ENCODE data around the gene VPREB1.

The VPREB1 gene, protein sequence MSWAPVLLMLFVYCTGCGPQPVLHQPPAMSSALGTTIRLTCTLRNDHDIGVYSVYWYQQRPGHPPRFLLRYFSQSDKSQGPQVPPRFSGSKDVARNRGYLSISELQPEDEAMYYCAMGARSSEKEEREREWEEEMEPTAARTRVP

DNA sequence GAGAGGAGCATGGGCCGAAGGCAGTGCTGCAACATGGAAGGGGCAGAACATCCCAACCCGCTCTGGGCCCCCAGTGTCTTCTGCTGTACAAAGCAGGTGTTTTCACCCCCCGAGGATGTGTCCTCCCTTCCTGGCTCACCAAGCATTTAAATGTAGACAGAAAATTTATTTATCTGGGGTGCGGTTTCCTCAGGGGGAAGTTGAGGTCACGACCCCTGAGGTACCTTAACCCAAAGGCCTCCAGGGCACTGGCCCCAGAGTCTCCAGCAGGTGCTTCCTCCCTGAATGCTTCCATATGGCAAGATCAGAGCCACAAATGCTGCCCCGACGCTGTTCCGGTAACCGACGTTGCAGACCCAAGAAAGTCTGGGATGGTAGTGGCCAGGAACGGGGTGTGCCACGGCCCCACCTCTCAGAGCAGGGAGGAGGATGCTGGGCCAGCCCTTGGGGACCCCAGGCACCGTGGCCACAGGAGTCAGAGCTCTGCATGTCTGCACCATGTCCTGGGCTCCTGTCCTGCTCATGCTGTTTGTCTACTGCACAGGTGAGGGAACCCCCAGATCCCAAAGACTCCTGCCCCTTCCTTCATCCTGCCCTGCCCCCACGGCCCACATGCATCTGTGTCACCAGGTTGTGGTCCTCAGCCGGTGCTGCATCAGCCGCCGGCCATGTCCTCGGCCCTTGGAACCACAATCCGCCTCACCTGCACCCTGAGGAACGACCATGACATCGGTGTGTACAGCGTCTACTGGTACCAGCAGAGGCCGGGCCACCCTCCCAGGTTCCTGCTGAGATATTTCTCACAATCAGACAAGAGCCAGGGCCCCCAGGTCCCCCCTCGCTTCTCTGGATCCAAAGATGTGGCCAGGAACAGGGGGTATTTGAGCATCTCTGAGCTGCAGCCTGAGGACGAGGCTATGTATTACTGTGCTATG lies at the start of gene VPREB1:
VPREB1 (plus strand) TSS at position 471 of the 935 bp plus-strand sequence; CDS start at position 499, 28 bp downstream.
- DNase-seq: no peak
- Mint-ChIP-seq H3K27ac (no peak within 1 kb of the TSS), H3K9me3 (no peaks in the 10 kb centered on the region), H3K27me3 (peaks cover 15% of the 10 kb centered on the region), H3K4me3 (no peak within 1 kb of the TSS), H3K36me3 (ENCODE audit: low read depth) (no peaks in the 10 kb centered on the region), H3K4me1 (ENCODE audit: low read depth) (peaks cover 12% of the 10 kb centered on the region)

DNA sequence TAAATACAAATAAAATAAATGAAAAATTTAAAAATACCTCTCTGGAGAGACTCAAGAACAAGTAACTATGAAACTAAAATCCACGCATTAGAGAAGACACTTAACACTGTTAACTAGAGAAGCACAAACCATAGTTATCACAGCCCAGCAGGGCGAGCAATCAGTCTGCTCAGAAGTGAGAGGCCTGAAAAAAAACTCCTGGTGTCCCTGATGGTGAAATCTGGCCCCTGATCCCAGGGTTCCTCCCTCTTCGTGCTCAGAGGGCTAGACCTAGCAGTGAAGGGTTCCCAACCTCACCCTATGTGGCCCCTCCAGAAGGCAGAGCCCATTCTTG lies 49.7 kb upstream of the VPREB1 start:
- Mint-ChIP-seq H3K36me3 (ENCODE audit: low read depth) (no peaks in the 10 kb centered on the region), H3K9me3 (no peaks in the 10 kb centered on the region), H3K4me3 (no peak overlapping the region), H3K27me3 (peaks cover 34% of the 10 kb centered on the region), H3K4me1 (ENCODE audit: low read depth) (no peaks in the 10 kb centered on the region), H3K27ac (no peak overlapping the region)
- DNase-seq: no peak

DNA sequence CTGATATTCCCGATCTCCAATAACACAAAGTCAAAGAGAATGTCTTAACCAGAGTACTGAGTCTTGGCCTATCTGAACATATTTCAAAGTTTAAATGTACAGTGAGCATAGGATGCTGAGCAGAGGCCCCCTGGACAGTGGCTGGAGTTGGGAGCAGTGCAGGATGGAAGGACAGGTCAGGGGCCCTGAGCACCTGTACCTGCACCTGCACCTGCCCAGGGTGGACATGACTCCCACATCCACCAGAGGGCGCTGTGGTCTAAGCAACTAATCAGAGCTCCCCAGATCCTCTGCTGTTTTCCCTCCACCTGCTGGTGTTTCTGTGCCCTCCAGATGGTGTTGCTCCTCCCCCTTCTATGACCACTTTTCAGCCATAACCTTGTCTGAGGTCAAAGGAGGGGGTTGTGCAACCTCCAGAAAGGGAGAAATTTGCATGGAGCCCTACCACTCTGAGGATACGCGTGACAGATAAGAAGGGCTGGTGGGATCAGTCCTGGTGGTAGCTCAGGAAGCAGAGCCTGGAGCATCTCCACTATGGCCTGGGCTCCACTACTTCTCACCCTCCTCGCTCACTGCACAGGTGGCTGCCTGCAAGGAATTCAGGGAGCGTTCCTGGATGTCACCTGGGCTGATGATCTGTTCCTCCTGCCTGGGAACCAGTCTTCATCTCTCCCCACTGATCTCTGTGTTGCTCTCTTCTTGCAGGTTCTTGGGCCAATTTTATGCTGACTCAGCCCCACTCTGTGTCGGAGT lies 49.1 kb upstream of the VPREB1 start:
- Mint-ChIP-seq H3K4me1 (ENCODE audit: low read depth) (no peaks in the 10 kb centered on the region), H3K36me3 (ENCODE audit: low read depth) (no peaks in the 10 kb centered on the region), H3K9me3 (no peaks in the 10 kb centered on the region), H3K27me3 (peaks cover 29% of the 10 kb centered on the region), H3K27ac (no peak overlapping the region), H3K4me3 (no peak overlapping the region)
- peak; percentile 82 for DNase-seq

DNA sequence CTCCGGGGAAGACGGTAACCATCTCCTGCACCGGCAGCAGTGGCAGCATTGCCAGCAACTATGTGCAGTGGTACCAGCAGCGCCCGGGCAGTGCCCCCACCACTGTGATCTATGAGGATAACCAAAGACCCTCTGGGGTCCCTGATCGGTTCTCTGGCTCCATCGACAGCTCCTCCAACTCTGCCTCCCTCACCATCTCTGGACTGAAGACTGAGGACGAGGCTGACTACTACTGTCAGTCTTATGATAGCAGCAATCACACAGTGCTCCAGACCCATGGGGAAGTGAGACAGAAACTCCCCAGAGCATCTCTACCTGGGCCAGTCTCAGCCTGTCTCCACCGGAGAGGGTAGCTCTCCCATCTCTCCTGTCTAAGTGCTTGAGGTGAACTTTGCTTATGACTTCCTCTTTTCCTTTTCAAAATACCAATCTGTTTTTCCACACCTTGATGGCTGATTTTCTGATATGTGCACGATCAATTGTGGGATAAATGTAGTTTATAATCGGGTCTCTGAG lies 48.5 kb upstream of the VPREB1 start:
- Mint-ChIP-seq H3K27me3 (peaks cover 22% of the 10 kb centered on the region), H3K4me3 (no peak overlapping the region), H3K27ac (no peak overlapping the region), H3K4me1 (ENCODE audit: low read depth) (no peaks in the 10 kb centered on the region), H3K36me3 (ENCODE audit: low read depth) (no peaks in the 10 kb centered on the region), H3K9me3 (no peaks in the 10 kb centered on the region)
- no peak for DNase-seq

DNA sequence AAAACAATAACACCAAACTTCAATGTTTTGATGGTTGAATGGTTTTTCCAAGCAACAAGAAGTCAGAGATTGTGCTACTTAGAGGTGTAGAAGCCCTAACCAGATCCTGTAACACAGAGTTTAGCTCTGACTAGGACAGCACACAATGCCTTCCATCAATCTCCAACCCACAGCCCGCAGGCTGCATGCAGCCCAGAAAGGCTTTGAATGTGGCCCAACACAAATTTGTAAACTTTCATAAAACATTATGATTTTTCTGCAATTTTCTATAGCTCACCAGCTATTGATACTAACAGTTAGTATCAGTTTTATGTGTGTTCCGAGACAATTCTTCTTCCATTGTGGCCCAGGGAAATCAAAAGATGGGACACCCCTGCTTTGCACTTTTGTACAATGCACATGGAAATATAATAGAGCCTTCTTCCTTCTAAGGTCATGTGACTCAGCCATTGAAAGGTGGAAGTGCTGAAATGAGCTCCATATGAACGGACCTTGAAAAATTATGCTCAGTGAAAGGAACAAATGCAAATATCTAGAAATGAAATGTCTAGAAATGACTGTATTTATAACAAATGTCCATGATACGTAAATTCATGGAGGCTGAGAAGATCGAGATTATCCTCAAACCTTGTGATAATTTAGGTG lies 47.6 kb upstream of the VPREB1 start:
- Mint-ChIP-seq H3K36me3 (ENCODE audit: low read depth) (no peaks in the 10 kb centered on the region), H3K27me3 (peaks cover 21% of the 10 kb centered on the region), H3K27ac (no peak overlapping the region), H3K9me3 (no peaks in the 10 kb centered on the region), H3K4me3 (no peak overlapping the region), H3K4me1 (ENCODE audit: low read depth) (no peaks in the 10 kb centered on the region)
- DNase-seq: no peak

DNA sequence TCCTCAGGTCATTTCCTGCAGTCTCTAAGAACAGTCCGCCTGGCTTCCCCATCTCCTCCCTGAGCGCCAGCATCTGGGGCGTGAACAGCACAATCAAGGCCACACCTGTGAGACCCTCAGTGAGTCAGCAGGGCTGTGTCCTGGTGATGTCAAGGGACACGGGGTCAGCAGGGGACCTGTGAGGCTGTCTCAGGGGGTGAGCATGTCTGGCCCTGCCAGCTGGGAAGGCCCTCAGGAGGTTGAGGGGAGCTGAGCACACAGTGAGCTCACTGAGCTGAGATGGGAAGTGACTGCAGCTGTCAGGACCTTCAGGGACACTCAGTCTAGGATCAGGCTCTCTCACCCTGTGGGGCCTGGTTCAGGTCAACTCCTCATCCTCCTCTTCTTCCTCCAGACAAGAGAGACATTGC lies 46.6 kb upstream of the VPREB1 start:
- H3K4me1 Mint-ChIP-seq (ENCODE audit: low read depth): no peaks in the 10 kb centered on the region
- no peaks in the 10 kb centered on the region for H3K36me3 Mint-ChIP-seq (ENCODE audit: low read depth)
- no peak overlapping the region for H3K27ac Mint-ChIP-seq
- no peak overlapping the region for H3K4me3 Mint-ChIP-seq
- peaks cover 18% of the 10 kb centered on the region for H3K27me3 Mint-ChIP-seq
- no peak for DNase-seq
- no peaks in the 10 kb centered on the region for H3K9me3 Mint-ChIP-seq

DNA sequence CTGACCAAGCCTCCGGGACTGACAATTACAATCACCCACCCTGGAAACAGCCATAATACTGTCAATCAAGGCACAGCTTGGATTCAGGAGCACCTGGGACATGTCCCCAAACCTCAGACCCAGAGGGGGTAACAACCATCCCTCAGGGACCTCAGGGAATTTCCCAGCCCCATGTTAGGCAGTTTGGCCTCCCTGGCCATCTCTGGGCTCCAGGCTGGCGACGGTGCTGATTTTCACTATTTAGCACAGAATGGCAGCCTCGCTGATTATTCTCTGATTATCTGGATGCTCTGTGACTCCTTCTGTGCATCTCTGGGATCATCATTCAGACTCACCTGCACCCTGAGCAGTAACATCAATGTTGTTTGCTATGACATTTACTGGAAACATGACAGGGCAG lies 45.8 kb upstream of the VPREB1 start:
- Mint-ChIP-seq H3K27me3 (peaks cover 18% of the 10 kb centered on the region), H3K4me1 (ENCODE audit: low read depth) (no peaks in the 10 kb centered on the region), H3K4me3 (no peak overlapping the region), H3K9me3 (no peaks in the 10 kb centered on the region), H3K36me3 (ENCODE audit: low read depth) (no peaks in the 10 kb centered on the region), H3K27ac (no peak overlapping the region)
- no peak for DNase-seq

DNA sequence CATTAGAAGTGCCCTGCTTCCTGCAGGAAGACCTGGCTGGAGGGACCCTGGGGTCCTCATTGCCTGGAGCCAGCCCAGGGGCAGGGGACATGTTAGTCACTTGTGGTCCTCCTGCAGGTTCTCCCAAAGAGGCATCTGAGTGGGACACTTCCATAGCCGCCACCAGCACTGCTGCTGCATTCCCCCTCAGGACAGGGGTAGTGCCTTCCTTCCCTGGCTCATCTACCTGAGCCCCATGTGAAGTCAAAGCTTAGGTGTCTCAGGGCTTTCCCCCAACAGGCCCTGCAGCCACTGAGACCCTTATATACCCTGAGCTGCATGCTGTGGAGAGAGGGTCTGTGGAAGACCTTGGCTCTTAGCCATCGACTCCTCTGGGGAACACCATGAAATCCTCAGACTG lies 45.0 kb upstream of the VPREB1 start:
- Mint-ChIP-seq H3K36me3 (ENCODE audit: low read depth) (no peaks in the 10 kb centered on the region), H3K4me3 (no peak overlapping the region), H3K4me1 (ENCODE audit: low read depth) (no peaks in the 10 kb centered on the region), H3K9me3 (no peaks in the 10 kb centered on the region), H3K27ac (no peak overlapping the region), H3K27me3 (peaks cover 18% of the 10 kb centered on the region)
- DNase-seq: no peak

DNA sequence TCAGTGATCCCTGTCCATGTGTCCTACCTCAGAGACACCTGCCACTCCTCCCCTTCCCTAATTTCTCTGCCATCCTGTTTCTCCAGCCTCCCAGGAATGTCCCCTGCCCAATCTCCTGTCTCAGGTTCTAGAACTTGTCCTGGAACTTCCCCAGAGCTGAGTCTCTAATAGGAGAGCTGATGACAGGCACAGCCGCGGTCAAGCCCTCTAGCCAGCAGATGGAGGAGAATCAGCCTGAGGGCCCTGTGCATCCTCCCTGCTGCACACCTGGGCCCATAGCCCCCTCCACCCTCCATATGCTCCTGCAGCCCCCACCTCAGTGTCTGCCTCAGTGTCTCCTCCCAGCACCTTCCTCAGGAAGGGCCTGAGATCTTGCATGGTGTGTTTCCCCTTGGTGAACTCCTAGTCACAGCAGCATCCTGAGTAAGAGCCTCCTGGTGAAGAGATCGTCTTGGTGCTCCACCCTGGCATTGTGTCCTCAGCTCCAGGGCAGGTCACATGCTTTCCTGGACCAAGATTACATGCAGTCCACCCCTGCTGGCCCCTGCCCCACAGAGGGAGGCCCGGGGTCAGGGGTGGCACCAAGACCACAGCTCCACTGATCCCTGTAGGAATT lies 43.9 kb upstream of the VPREB1 start:
- Mint-ChIP-seq H3K27me3 (peaks cover 14% of the 10 kb centered on the region), H3K27ac (no peak overlapping the region), H3K36me3 (ENCODE audit: low read depth) (no peaks in the 10 kb centered on the region), H3K4me3 (no peak overlapping the region), H3K9me3 (no peaks in the 10 kb centered on the region), H3K4me1 (ENCODE audit: low read depth) (no peaks in the 10 kb centered on the region)
- no peak for DNase-seq

DNA sequence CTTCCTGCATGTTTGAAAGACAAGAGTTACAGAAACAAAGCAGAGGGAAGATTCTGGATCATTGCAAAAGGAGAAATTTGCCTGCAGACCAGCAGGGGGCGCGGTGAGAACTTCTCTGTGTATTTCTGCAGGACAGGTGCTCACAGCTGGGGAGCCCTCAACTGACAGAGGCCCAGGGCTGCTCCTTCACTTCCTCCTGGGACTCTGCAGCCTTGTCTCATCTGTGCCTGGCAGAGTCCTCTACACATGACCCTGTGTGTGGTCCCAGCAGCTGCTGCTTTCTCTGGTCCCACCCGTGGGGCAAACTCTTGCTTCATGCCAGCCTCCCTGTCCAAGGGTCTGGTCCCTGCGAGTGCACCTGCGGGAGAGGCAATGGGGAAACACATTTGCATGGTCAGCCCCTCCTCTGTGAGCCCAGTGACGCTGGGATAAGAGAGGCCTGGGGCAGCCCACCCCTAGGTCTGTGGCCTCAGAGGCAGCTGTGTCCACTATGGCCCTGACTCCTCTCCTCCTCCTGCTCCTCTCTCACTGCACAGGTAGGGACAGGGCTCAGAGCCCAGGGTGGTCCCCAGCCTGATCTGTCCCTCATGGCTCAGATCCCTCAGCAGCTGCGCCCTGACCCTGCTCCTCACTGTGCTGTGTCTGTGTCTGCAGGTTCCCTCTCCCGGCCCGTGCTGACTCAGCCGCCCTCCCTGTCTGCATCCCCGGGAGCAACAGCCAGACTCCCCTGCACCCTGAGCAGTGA lies 43.2 kb upstream of the VPREB1 start:
- no peaks in the 10 kb centered on the region for H3K4me1 Mint-ChIP-seq (ENCODE audit: low read depth)
- no peak overlapping the region for H3K27ac Mint-ChIP-seq

DNA sequence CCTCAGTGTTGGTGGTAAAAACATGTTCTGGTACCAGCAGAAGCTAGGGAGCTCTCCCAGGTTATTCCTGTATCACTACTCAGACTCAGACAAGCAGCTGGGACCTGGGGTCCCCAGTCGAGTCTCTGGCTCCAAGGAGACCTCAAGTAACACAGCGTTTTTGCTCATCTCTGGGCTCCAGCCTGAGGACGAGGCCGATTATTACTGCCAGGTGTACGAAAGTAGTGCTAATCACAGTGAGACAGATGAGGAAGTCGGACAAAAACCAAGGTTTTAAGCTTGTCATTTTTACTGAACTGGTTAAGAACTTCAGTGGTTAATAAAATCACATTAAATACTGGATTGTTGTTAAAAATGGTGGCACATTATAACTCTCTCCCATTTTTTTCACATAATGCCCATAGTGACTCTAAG lies 42.6 kb upstream of the VPREB1 start:
- H3K9me3 Mint-ChIP-seq: no peaks in the 10 kb centered on the region
- H3K36me3 Mint-ChIP-seq (ENCODE audit: low read depth): no peaks in the 10 kb centered on the region
- no peak overlapping the region for H3K4me3 Mint-ChIP-seq
- H3K27ac Mint-ChIP-seq: no peak overlapping the region
- no peak for DNase-seq
- peaks cover 14% of the 10 kb centered on the region for H3K27me3 Mint-ChIP-seq
- no peaks in the 10 kb centered on the region for H3K4me1 Mint-ChIP-seq (ENCODE audit: low read depth)

More for the DNA sequence above, 43.2 kb upstream of the VPREB1 start:
- Mint-ChIP-seq H3K4me3 (no peak overlapping the region), H3K9me3 (no peaks in the 10 kb centered on the region), H3K36me3 (ENCODE audit: low read depth) (no peaks in the 10 kb centered on the region), H3K27me3 (peaks cover 14% of the 10 kb centered on the region)
- peak; percentile 65 for DNase-seq

DNA sequence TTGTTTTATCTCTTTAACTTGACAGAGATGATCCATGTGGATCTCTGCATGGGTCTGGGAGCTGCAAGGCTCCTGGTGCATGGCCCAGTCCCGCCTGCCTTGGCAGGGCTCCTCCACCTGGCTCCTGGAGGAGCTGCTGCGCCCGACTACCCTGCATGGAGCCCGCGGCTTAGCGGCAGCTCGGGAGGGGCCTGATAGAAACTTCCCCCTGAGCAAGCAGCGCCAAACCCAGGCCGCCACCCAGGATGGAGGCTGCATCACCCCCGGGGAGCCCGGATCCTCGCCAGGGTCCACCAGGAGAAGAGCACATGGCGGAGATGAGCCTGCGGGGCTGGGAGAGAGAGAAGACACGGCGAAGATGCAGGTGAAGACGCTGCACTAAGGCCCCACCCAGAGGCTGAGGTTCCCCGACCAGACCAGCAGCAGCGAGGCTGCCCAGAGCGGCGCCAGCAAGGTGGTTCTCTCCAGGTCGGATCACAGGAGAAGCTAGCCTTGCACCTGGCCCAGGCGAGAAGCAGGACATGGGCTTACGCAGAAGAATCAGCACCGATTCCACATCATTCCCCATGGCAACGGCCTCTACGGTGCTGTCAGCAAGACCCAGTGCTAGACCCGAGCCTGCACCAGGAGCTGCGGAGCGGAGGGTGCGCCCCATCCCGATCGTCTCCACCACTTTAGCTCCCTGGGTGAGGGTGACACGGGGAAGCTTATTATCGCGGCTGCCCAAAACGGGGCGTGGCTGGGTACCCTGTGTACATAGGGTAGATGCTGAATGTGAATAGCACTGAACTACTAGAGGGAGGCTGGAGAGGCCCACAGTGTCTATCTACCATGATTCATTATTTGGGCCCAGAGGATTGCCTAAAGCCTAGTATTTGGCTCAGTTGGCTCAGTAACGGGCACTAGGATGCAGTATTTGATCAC lies 41.3 kb upstream of the VPREB1 start:
- Mint-ChIP-seq H3K27me3 (peaks cover 9% of the 10 kb centered on the region), H3K4me1 (ENCODE audit: low read depth) (peaks cover 7% of the 10 kb centered on the region), H3K4me3 (no peak overlapping the region), H3K9me3 (no peaks in the 10 kb centered on the region), H3K27ac (no peak overlapping the region), H3K36me3 (ENCODE audit: low read depth) (no peaks in the 10 kb centered on the region)
- DNase-seq: no peak

Measured in activated T-cell treated with anti-CD3 and anti-CD28 coated beads, Interleukin-2, amount 50 U/mL, for 24 hours (primary cell).